Stimulated activated naive CD4-positive, alpha-beta T cell (primary cell): ENCODE results near the gene TP53TG5.
A peak's percentile ranks its signal among the peaks of the same experiment; 100 is the strongest.
"Not testable (repeated sequence)": the region's sequence is repeated elsewhere in the genome, so short reads cannot be mapped to it uniquely, and the experiment has no call there.

Experiments
- DNase-seq, 6 experiments: peaks; one replicate each; lab custom pipeline; 2025; lab: John Stamatoyannopoulos, UW

TP53TG5 gene

DNA sequence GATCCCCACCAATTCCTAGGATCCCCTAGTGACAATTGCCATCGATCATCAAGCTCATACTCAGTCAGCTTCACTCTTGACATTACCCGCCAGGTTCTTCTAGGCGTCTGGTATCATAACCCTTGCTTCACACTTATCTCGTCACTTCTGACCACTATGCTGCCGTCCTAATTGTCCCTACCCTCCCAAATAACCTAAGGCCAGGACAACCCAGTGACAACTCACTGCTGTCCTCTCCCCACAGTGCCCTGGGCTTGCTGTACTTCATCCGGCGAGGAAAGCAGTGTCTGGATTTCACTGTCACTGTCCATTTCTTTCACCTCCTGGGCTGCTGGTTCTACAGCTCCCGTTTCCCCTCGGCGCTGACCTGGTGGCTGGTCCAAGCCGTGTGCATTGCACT lies 11.5 kb downstream of the TP53TG5 start:
- no peak for DNase-seq

GRCh38 chr20:45366192-45366591 lies 11.9 kb downstream of the TP53TG5 start:
- no peak for DNase-seq

DNA sequence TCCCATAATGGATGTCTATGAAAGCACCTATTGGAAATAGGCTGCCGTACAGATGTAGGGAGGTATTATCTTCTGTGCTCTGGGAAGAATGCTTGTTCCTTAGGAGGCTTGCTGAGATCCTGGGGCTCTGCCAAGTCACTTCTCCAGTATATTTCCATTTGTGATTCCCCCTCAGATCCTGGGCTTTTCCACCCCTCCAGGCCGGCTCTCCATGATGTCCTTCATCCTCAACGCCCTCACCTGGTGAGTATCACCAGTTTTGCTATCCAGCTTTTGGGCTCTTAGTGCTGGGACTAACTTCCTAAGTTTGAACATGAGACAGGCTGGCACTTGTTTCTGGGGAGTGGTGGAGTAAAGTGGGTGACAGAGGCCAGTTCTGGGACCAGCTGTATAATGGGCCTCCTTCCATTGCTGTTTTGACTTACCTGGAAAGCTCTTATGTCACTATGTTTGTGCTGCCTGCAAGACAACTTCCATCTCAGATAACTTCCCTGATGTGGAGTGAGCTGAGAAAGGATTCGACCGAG lies 12.6 kb downstream of the TP53TG5 start:
- DNase-seq, result no peak

GRCh38 chr20:45363611-45364492 lies 14.3 kb downstream of the TP53TG5 start:
- DNase-seq, result peak in 1 of 6 experiments; percentile 11

DNA sequence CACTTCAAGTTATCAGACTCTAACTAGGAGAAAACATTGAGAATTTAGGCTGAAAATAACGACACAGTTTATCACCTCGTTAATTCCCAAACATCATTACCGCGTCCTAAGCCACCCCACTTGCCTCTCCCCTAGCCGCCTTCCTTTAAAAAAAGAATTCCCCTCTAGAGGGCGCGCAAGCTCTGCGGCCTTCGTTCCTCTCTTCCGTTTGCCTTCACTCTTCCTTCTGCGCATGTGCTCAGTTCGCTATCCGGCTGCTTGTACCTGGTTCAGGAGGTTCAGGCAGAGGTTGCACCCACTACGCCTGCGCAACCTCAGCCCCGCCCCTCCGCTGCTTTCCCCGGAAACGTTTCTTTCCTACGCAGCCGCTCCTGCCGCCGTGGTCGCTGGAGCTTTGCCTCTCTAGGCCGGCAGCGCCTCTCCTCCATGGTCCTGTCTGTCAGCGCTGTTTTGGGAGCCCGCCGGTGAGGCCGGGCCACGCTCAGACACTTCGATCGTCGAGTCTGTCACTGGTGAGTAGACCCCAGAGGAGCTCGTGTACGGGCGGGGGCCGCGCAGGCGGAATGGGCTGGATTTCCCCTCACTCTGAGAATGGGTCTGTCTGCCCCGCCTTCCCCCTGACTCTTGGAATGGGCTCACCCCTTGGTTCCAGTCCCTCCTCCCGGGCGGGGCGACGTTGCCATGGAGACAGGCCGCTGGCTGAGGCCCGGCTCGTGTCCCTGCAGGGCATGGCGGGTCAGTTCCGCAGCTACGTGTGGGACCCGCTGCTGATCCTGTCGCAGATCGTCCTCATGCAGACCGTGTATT lies 15.1 kb downstream of the TP53TG5 start, which contains the start of gene SYS1:
SYS1 (plus strand) TSS at position 353 of the 807 bp plus-strand sequence; CDS start at position 729, 376 bp downstream.
- DNase-seq, result peak; percentile 97 to 99 (median 99)

GRCh38 chr20:45361793-45362192 lies 16.3 kb downstream of the TP53TG5 start:
- DNase-seq, result no peak

GRCh38 chr20:45359406-45360148 lies 18.5 kb downstream of the TP53TG5 start:
- DNase-seq, result no peak

DNA sequence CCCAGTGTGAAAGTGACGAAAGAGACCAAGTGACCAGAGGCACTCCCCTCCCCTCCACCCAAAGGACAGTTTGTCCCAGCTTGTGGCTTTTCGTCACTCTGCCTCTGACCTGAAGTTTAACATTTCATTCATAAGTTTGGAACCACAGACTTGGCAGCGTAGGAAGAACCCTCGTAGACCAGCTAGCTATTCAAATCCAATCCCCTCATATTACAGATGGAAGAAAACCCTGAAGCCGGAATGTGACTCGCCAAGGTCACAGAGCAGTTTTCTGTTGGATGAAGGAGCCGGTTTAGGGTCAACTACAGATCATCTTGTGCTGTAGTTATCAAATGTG lies 19.1 kb downstream of the TP53TG5 start:
- no peak for DNase-seq

- DNase-seq, result no peak
Observed at GRCh38 chr20:45358282-45359068, 19.6 kb downstream of the TP53TG5 start.

DNA sequence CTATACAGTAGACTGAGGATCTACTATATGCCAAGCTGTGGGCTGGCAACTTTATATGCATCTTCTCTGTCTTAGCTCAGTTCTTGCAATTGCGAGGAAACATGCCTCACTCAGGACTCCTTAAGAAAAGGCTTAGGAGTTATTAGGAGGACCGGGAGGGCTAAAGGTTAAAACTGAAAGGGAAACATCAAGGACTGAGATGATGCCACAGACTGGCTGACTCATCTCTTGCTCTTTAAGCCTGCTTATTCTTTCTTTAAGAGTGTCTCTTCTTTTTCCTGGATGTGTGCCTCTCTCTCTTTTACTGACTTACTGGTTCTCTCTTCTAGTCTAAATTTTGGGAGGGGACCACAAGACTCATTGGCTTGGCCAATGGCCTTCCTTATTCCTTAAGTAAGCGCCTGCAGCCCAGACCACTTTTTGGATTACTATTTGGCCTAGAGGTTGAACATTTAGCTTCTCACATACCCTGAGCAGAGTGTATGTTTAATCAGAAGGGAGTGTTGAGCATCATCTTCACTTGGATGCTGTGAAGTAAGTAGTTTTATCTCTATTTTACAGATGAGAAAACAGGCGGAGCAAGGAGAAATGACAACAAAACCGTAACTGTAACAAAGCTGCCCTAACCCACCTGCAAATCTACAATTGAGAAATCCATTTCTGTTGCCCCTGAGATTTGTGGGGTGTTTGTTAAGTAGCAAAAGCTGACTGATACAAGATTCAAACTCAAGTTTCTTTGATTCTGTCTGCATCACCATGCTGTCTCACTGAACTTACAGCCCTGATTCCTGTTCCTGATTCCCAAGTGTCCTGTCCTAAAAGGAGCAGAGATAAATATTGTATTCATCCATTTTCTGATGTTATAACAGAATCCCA lies 22.7 kb downstream of the TP53TG5 start:
- no peak for DNase-seq

DNA sequence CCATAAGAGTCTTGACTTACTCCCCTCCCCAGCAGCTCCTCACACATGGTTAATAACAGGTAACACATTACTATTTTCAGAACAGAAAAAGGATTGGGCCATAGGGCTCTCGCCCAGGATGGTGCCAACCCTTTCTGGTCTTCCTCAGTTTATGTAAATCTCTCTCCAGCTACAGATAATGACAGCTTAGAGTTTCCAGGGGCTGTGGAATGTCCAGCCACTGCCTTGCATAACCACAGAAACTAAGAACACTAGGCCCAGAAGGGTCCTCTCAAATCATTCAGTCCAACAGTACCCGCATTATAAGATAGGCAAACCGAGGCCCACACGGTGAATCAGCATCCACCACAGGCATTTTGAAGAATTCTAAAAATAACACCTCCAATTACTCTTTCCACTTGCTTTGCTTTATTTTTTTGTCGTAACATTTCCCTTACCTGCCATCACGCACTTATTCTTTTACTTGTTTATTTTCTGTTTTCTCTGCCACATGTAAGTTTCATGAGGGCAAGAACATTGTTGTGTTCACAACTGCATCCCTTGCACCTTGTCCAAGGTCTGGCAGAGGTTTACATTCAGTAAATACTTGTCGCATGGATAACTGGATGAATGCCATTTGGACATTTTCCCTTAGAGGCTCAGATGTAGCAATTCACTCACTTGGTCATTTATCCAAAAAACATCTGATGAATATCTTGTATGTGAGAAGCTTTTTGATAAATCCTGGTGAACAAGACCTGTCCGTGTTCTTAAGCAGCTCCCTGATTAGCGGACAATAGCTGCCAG lies 23.5 kb downstream of the TP53TG5 start:
- DNase-seq, result no peak

DNA sequence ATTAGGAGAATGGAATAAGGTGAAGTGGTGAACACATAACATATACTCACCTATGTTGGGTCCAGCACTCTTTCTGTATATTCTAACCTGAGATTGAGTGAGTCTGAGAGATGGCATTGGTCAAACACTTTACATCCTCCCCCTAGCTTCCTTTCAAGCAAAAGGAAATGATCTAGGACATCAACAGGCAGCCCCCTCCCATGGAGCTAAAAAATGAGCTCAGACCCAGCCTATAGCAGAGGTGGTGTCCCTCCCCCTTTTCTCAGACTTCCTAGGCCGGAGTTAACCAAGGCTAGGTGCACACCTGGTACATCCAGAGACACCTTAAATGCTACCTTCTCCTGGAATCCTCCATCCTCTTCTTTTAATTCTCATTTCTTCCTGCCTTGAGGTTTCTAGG lies 24.4 kb downstream of the TP53TG5 start:
- no peak for DNase-seq

GRCh38 chr20:45352729-45353128 lies 25.4 kb downstream of the TP53TG5 start:
- DNase-seq, result no peak

- DNase-seq, result not testable (repeated sequence)
Observed at GRCh38 chr20:45350795-45351194, 27.3 kb downstream of the TP53TG5 start.

DNA sequence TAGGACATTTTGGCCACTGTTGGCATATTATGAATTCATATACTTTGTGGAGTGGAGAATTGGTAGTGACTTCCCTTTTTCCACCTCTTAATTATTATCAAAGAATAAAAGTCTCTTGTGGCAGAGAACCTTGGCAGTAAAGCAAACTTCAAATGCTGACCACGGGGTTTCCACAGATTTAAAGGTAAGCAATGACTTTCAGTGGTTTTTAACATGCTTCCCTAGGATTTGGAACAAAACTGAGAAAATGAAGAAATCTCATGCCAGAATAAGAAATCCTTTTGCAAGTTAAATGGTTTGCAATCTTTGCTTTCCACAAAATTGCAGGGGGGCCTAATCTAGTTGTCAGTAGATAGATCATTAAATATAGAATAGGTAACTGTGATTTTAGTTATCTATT lies 27.9 kb downstream of the TP53TG5 start:
- no peak for DNase-seq

DNA sequence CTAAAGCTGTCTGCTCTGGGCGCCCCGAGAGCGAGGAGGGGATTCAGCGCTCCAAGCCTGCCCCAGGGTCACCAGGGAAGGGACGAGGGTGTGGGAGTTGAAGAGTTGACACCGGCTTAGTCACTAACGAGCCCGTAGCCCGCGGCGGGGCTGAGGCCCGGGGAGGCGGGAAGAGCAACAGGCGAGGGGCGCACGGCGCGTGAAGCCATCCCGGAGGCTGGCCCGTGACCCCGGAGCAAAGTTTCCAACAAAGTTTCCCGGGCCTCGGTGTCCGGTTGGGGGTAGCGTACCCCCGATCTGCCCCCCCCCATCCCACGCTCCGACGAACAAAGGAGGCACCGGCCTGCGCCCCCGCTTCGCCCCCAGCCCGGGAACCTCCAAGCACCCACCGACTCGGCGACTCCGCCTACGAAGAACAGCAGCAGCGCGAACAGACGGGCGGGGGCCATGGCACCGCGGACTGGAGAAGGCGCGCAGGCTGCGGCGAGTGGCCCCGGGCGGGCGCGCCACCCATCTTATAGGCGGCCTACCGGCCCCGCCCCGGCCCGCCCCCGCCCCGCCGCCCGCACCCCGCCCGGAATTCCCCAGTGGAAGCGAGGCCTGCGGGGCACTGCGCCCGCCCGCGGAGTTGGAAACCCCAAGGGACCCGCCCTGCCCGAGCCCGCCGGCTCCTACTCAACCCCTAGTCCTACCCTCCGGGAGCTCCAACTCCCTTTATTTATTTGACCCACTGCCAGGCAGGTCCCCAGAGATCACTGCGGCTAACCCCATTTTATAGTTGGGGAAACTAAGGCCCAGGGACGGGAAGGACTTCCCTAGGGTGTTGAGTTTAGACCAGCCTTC lies 30.0 kb downstream of the TP53TG5 start, which contains the start of gene SDC4:
SDC4 (minus strand) TSS at position 489 of the 843 bp plus-strand sequence; CDS start at position 449, 40 bp downstream.
- DNase-seq, result peak in 5 of 6 experiments; percentile 18 to 45 (median 31)

- DNase-seq, result no peak
Observed at GRCh38 chr20:45347297-45347935, 30.7 kb downstream of the TP53TG5 start.

- no peak for DNase-seq
Observed at GRCh38 chr20:45346851-45347250, 31.3 kb downstream of the TP53TG5 start.
